ENCODE measurements around the gene DPYSL5.

- TF ChIP-seq CTCF (IDR thresholded peaks at IDR 0.05; ENCODE audit: low read depth, low read length), result no peak
- TF ChIP-seq EZH2phosphoT487 (IDR thresholded peaks at IDR 0.05; ENCODE audit: low read depth), result no peak
Observed at GRCh38 chr2:26904839-26905238, 56.9 kb downstream of the DPYSL5 start.
